ENCODE data around the gene MINDY4. TPM values are rescaled to one million over a fixed set of nuclear protein-coding genes. Genes with fewer than 3 reads are reported as not detected.
A peak's percentile ranks its signal among the peaks of the same experiment; 100 is the strongest.

Gene MINDY4
- polyA plus RNA-seq, 1 experiment: 1.8 TPM

GRCh38 chr7:30791114-30791513 is 19.9 kb downstream of the MINDY4 start:
- POLR2A ChIA-PET: no interaction called here

GRCh38 chr7:30795161-30795948 is 24.1 kb downstream of the MINDY4 start:
- no peak for DNase-seq (ENCODE audit: low read depth, low spot score)
- peak overlapping the region; percentile 66 for H3K27ac ChIP-seq (ENCODE audit: low read depth, low read length)
- ChIA-PET POLR2A (no interaction called here), CTCF (interaction anchor here (1.6 to 2.8 kb wide), 4 partner anchors 55 to 327 kb away, joined by 5 to 14 read pairs (median 10); no protein-coding TSS in a partner anchor)
- no peaks in the 10 kb centered on the region for H3K9me3 ChIP-seq (ENCODE audit: control insufficient read depth, insufficient read depth, low read length)
- no peak overlapping the region for H3K4me3 ChIP-seq (ENCODE audit: low read depth, low read length)
- no peaks in the 10 kb centered on the region for H3K27me3 ChIP-seq (ENCODE audit: control insufficient read depth, insufficient read depth, low read length)
- no peak for TF ChIP-seq CTCF (IDR thresholded peaks at IDR 0.05; ENCODE audit: low read depth, low read length)

More at GRCh38 chr7:30791114-30791513, 19.9 kb downstream of the MINDY4 start:
- Histone ChIP-seq H3K27ac (ENCODE audit: low read depth, low read length) (no peak overlapping the region), H3K27me3 (ENCODE audit: control insufficient read depth, insufficient read depth, low read length) (no peaks in the 10 kb centered on the region), H3K4me3 (ENCODE audit: low read depth, low read length) (no peak overlapping the region), H3K9me3 (ENCODE audit: control insufficient read depth, insufficient read depth, low read length) (no peaks in the 10 kb centered on the region)
- TF ChIP-seq CTCF (IDR thresholded peaks at IDR 0.05; ENCODE audit: low read depth, low read length): no peak
- no peak for DNase-seq (ENCODE audit: low read depth, low spot score)
- CTCF ChIA-PET: interaction anchor here (1.2 to 1.5 kb wide), 3 partner anchors 50 to 343 kb away, joined by 4 to 5 read pairs (median 4); no protein-coding TSS in a partner anchor

GRCh38 chr7:30796105-30796869 is 25.1 kb downstream of the MINDY4 start:
- H3K27me3 ChIP-seq (ENCODE audit: control insufficient read depth, insufficient read depth, low read length): no peaks in the 10 kb centered on the region
- H3K4me3 ChIP-seq (ENCODE audit: low read depth, low read length): no peak overlapping the region
- ChIA-PET POLR2A (interaction anchor here (0.7 to 0.8 kb wide), 3 partner anchors 43 to 70 kb away, joined by 3 to 6 read pairs (median 5); no protein-coding TSS in a partner anchor), CTCF (interaction anchor here (0.7 to 2.8 kb wide), 6 partner anchors 56 to 326 kb away, joined by 3 to 14 read pairs (median 6); no protein-coding TSS in a partner anchor)
- peak overlapping the region; percentile 66 for H3K27ac ChIP-seq (ENCODE audit: low read depth, low read length)
- DNase-seq (ENCODE audit: low read depth, low spot score): peak; percentile 59
- no peak for TF ChIP-seq CTCF (IDR thresholded peaks at IDR 0.05; ENCODE audit: low read depth, low read length)
- no peaks in the 10 kb centered on the region for H3K9me3 ChIP-seq (ENCODE audit: control insufficient read depth, insufficient read depth, low read length)

GRCh38 chr7:30797176-30798040 is 26.2 kb downstream of the MINDY4 start:
- no peak for TF ChIP-seq CTCF (IDR thresholded peaks at IDR 0.05; ENCODE audit: low read depth, low read length)
- H3K9me3 ChIP-seq (ENCODE audit: control insufficient read depth, insufficient read depth, low read length): no peaks in the 10 kb centered on the region
- POLR2A ChIA-PET: interaction anchor here (0.6 to 0.7 kb wide), 2 partner anchors 44 to 138 kb away, joined by 5 to 6 read pairs; no protein-coding TSS in a partner anchor
- no peaks in the 10 kb centered on the region for H3K27me3 ChIP-seq (ENCODE audit: control insufficient read depth, insufficient read depth, low read length)
- no peak for DNase-seq (ENCODE audit: low read depth, low spot score)
- H3K4me3 ChIP-seq (ENCODE audit: low read depth, low read length): no peak overlapping the region
- CTCF ChIA-PET: interaction anchor here (0.7 to 2.8 kb wide), 5 partner anchors 57 to 325 kb away, joined by 3 to 14 read pairs (median 8); no protein-coding TSS in a partner anchor
- H3K27ac ChIP-seq (ENCODE audit: low read depth, low read length): peak overlapping the region; percentile 33
